HL-60 (cell line): ENCODE results near the gene ACTN2.

ENCODE experiments used
- POLR2AphosphoS5 ChIP-seq: IDR thresholded peaks from 2 replicates; pipeline ENCODE4 v1.6.1; 2012; ENCODE audit warnings: low read depth
- REST ChIP-seq: IDR thresholded peaks from 2 replicates; pipeline ENCODE4 v1.6.1; 2012; ENCODE audit warnings: low read depth; ENCODE audit not compliant: insufficient replicate concordance
- TF ChIP-seq, protein P1 (sequence below): IDR thresholded peaks from one replicate; pipeline ENCODE4 v1.5.1; 2011; ENCODE audit warnings: low read length, control low read depth, inconsistent platforms; ENCODE audit not compliant: insufficient read depth

DNA sequence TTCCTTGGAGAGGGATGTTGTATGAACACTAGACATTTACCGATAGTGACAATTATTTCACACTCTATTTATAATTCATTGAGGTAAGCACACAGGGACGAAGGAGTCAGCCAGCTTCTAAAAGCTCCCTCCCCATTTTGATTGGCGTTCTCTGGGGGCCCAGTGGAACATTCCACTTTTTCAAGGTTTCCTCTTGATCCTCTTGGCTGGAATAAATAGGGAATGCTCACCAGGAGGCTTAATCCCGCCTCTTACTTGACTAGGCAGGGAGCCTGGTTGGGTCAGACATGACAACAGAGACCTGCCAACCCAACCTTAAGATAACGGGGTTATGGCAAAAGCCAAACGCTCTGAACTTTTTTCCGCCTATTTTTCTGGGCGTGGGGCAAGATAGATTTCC is 974 bp downstream of the ACTN2 start:
- TF ChIP-seq, protein P1, sequence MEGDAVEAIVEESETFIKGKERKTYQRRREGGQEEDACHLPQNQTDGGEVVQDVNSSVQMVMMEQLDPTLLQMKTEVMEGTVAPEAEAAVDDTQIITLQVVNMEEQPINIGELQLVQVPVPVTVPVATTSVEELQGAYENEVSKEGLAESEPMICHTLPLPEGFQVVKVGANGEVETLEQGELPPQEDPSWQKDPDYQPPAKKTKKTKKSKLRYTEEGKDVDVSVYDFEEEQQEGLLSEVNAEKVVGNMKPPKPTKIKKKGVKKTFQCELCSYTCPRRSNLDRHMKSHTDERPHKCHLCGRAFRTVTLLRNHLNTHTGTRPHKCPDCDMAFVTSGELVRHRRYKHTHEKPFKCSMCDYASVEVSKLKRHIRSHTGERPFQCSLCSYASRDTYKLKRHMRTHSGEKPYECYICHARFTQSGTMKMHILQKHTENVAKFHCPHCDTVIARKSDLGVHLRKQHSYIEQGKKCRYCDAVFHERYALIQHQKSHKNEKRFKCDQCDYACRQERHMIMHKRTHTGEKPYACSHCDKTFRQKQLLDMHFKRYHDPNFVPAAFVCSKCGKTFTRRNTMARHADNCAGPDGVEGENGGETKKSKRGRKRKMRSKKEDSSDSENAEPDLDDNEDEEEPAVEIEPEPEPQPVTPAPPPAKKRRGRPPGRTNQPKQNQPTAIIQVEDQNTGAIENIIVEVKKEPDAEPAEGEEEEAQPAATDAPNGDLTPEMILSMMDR = no peak
- no peak for TF ChIP-seq POLR2AphosphoS5
- TF ChIP-seq REST = no peak
